MM.1S (cell line): Measurements from ENCODE around the gene CSRP3.

Source experiments
- DNase-seq: peaks from one replicate; pipeline ENCODE4 v3.0.0-alpha.2; 2015
- H2AFZ ChIP-seq: fragments of 300-600 bp; sonication (generic); 2 replicates; pipeline ENCODE4 v1.6.0; 2016; ENCODE audit warnings: antibody characterized with exemption, low read length
- H3F3A ChIP-seq: fragments of 300-600 bp; sonication (generic); 2 replicates; pipeline ENCODE4 v1.6.1; 2016; ENCODE audit warnings: mild to moderate bottlenecking, antibody characterized with exemption, low read length, moderate library complexity, mixed read lengths; ENCODE audit not compliant: insufficient read depth
- H3K27ac ChIP-seq: fragments of 300-600 bp; sonication (generic); 2 replicates; pipeline ENCODE4 v1.5.1; 2016; ENCODE audit warnings: mild to moderate bottlenecking, low read length
- H3K27me3 ChIP-seq: fragments of 300-600 bp; sonication (generic); replicated peaks from 2 replicates; pipeline ENCODE4 v1.6.0; 2016; ENCODE audit warnings: low read length; ENCODE audit not compliant: insufficient read depth
- H3K36me3 ChIP-seq: fragments of 300-600 bp; sonication (generic); replicated peaks from 2 replicates; pipeline ENCODE4 v1.6.1; 2016; ENCODE audit warnings: mild to moderate bottlenecking, low read length, mixed read lengths; ENCODE audit not compliant: insufficient read depth
- H3K4me1 ChIP-seq: fragments of 300-600 bp; sonication (generic); 2 replicates; pipeline ENCODE4 v1.6.1; 2016; ENCODE audit warnings: low read length, mixed read lengths
- H3K4me2 ChIP-seq: fragments of 300-600 bp; sonication (generic); 2 replicates; pipeline ENCODE4 v1.6.0; 2016; ENCODE audit warnings: low read depth, low read length
- H3K4me3 ChIP-seq: fragments of 300-600 bp; sonication (generic); 2 replicates; pipeline ENCODE4 v1.5.1; 2016; ENCODE audit warnings: low read length, mixed read lengths
- H3K79me2 ChIP-seq: fragments of 300-600 bp; sonication (generic); 2 replicates; pipeline ENCODE4 v1.6.1; 2016; ENCODE audit warnings: mixed run types, low read length, mixed read lengths
- H3K9ac ChIP-seq: fragments of 300-600 bp; sonication (generic); 2 replicates; pipeline ENCODE4 v1.6.1; 2016; ENCODE audit warnings: low read length, mixed read lengths
- H3K9me2 ChIP-seq: fragments of 300-600 bp; sonication (generic); replicated peaks from 2 replicates; pipeline ENCODE4 v1.6.1; 2016; ENCODE audit warnings: mild to moderate bottlenecking, low read length, mixed read lengths; ENCODE audit not compliant: insufficient read depth
- H3K9me3 ChIP-seq: fragments of 300-600 bp; sonication (generic); replicated peaks from 2 replicates; pipeline ENCODE4 v1.6.1; 2016; ENCODE audit warnings: mild to moderate bottlenecking, low read length, mixed read lengths; ENCODE audit not compliant: insufficient read depth
- H4K20me1 ChIP-seq: fragments of 300-600 bp; sonication (generic); 2 replicates; pipeline ENCODE4 v1.6.1; 2016; ENCODE audit warnings: mild to moderate bottlenecking, low read length, moderate library complexity, mixed read lengths; ENCODE audit not compliant: insufficient read depth
- EZH2 ChIP-seq: fragments of 300-600 bp; sonication (generic); optimal IDR thresholded peaks from 2 replicates; pipeline ENCODE3; 2017; ENCODE audit warnings: low read depth, mild to moderate bottlenecking, antibody characterized with exemption, low read length, mixed read lengths
- EZH2phosphoT487 ChIP-seq: fragments of 300-600 bp; sonication (generic); IDR thresholded peaks from 2 replicates; pipeline ENCODE4 v1.6.1; 2018; ENCODE audit warnings: antibody characterized with exemption, low read length
- TF ChIP-seq, protein P1 (sequence below): fragments of 300-600 bp; sonication (generic); IDR thresholded peaks from 2 replicates; pipeline ENCODE4 v1.5.1; 2016; ENCODE audit warnings: antibody characterized with exemption, low read length, mixed read lengths

Gene CSRP3

DNA sequence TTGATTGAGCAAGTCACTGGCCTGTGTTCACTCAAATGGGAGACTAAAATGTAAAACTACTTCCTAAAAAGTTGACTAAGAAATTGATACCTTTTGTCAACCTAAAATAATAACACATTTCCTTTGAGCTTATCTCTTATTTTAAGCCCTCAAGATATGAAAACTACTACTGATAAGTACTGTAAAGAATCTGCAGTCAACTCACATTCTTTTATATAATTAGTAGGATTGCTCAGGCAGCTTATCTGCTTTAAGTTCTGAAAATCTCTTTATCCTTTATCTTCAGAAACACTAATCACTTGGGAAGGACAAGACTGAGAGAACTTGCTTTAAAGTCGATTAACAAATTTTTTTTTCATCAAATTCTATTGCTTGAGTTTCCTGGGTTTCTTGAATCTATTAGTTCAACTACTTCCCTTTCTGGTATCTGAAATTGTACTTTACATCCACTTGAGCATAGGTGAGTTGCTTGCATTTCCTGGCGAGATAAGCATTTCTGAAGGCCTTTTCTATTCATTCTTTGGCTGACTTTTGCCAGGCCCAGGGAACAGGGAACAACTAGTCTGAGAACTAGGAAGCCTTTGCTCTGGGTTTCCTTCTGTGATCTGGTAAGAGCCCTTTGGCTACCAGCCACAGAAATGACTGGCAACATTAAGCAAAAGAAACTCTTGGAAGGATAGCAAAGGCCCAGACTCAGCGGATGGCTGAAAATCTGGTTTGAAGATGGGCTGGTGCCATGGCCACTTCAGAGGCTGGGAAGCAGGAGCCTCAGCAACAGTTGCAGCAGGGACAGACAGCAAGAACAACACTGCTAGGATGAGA is 19.3 kb upstream of the CSRP3 start:
- no peak for DNase-seq
- H3K4me1 ChIP-seq = no peaks in the 10 kb centered on the region
- peaks cover 8% of the 10 kb centered on the region; the same call in 1 of the 2 replicates for H3K36me3 ChIP-seq
- H3K79me2 ChIP-seq = no peaks in the 10 kb centered on the region
- H3K9me3 ChIP-seq = no peaks in the 10 kb centered on the region
- no peak overlapping the region for H3K4me2 ChIP-seq
- H2AFZ ChIP-seq = no peak overlapping the region
- no peaks in the 10 kb centered on the region for H3F3A ChIP-seq
- H3K4me3 ChIP-seq = no peak overlapping the region
- H3K9me2 ChIP-seq = no peaks in the 10 kb centered on the region
- H3K9ac ChIP-seq = no peak overlapping the region
- H3K27ac ChIP-seq = no peak overlapping the region
- no peaks in the 10 kb centered on the region for H3K27me3 ChIP-seq
- H4K20me1 ChIP-seq = no peaks in the 10 kb centered on the region
- TF ChIP-seq, protein P1, sequence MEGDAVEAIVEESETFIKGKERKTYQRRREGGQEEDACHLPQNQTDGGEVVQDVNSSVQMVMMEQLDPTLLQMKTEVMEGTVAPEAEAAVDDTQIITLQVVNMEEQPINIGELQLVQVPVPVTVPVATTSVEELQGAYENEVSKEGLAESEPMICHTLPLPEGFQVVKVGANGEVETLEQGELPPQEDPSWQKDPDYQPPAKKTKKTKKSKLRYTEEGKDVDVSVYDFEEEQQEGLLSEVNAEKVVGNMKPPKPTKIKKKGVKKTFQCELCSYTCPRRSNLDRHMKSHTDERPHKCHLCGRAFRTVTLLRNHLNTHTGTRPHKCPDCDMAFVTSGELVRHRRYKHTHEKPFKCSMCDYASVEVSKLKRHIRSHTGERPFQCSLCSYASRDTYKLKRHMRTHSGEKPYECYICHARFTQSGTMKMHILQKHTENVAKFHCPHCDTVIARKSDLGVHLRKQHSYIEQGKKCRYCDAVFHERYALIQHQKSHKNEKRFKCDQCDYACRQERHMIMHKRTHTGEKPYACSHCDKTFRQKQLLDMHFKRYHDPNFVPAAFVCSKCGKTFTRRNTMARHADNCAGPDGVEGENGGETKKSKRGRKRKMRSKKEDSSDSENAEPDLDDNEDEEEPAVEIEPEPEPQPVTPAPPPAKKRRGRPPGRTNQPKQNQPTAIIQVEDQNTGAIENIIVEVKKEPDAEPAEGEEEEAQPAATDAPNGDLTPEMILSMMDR = no peak
- TF ChIP-seq EZH2phosphoT487 (no peak), EZH2 (no peak)

DNA sequence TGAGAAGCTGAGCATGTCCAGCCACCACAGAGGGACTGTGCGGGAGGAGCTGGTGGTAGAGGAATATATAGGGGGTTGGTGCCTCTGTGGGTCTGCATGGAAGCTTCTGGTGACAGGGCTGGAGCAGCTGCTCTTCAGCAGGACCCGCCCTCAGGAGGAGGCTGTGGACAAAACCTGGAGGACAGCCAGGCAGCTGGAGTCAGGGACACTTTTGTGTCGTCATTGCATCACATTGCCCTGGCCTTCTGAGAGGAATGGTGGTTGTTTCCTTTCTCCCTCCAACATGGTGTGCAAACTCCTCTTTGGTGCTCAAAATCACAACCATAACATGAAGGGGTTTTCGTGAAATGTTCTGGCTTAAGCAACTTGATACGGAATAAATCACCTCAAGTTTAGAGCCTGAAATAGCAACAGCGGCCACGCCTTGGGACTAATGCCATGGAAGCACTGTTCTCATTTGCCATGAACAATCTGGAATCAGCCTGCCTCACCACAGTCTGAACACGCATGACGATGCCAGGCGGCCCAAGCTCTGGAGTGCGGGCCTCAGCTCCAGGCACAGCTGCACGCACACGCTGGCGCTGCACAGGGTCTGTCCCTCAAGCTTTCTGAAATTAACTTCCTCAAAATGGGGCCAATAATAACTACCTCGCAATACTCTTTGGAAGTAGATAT is 17.1 kb upstream of the CSRP3 start:
- Histone ChIP-seq H3K4me1 (no peaks in the 10 kb centered on the region), H3K4me3 (no peak overlapping the region), H4K20me1 (no peaks in the 10 kb centered on the region), H3K27me3 (no peaks in the 10 kb centered on the region), H2AFZ (no peak overlapping the region), H3K9me2 (no peaks in the 10 kb centered on the region), H3K27ac (no peak overlapping the region), H3F3A (no peaks in the 10 kb centered on the region), H3K79me2 (no peaks in the 10 kb centered on the region), H3K36me3 (no peaks in the 10 kb centered on the region), H3K4me2 (no peak overlapping the region), H3K9ac (no peak overlapping the region), H3K9me3 (no peaks in the 10 kb centered on the region)
- TF ChIP-seq EZH2 (no peak), EZH2phosphoT487 (no peak)
- TF ChIP-seq, protein P1 = no peak
- no peak for DNase-seq

DNA sequence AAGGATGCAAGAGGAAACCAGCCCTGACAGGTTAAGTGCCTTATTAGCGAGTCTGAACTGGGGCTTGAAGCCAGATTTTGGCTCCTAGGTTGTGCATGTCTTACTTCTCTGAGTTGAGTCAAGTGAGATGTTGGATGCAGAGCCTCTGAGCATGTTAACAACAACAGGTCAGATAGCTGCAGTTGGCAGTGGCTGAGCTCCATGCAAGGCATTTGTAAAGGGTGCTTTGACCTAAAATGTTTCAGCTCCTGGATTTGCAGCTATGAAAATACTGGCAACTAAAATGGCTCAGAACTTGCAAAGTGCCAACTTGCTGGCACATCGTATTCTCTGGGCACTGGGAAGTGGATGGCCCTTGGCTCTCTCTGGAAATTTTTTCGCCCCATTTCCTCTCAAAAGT is 16.4 kb upstream of the CSRP3 start:
- H3F3A ChIP-seq = no peaks in the 10 kb centered on the region
- no peaks in the 10 kb centered on the region for H4K20me1 ChIP-seq
- H3K9me2 ChIP-seq = no peaks in the 10 kb centered on the region
- no peak overlapping the region for H3K27ac ChIP-seq
- no peaks in the 10 kb centered on the region for H3K4me1 ChIP-seq
- H3K27me3 ChIP-seq = no peaks in the 10 kb centered on the region
- no peak overlapping the region for H3K4me2 ChIP-seq
- no peaks in the 10 kb centered on the region for H3K36me3 ChIP-seq
- no peak overlapping the region for H2AFZ ChIP-seq
- TF ChIP-seq EZH2 (no peak), EZH2phosphoT487 (no peak)
- TF ChIP-seq, protein P1 = no peak
- H3K9ac ChIP-seq = no peak overlapping the region
- DNase-seq = no peak
- no peaks in the 10 kb centered on the region for H3K79me2 ChIP-seq
- H3K9me3 ChIP-seq = no peaks in the 10 kb centered on the region
- no peak overlapping the region for H3K4me3 ChIP-seq
